ENCODE data around the gene LIX1L. TPM values are rescaled to one million over a fixed set of nuclear protein-coding genes. Genes with fewer than 3 reads are reported as not detected.

LIX1L gene
- total RNA-seq, 1 experiment from 2014 or later, result 45.1 TPM

- DNase-seq (ENCODE audit: low read depth, low spot score), result no peak
- in situ Hi-C loops (cut with HindIII; ENCODE audit: low pct_unique_long_range_greater_than_20kb, low sequenced_read_pairs), result no loop called here
Observed at GRCh38 chr1:145974721-145975120, 16.9 kb upstream of the LIX1L start.

GRCh38 chr1:145972580-145972979 is 14.8 kb upstream of the LIX1L start:
- DNase-seq (ENCODE audit: low read depth, low spot score), result no peak
- in situ Hi-C loops (cut with HindIII; ENCODE audit: low pct_unique_long_range_greater_than_20kb, low sequenced_read_pairs), result no loop called here

DNA sequence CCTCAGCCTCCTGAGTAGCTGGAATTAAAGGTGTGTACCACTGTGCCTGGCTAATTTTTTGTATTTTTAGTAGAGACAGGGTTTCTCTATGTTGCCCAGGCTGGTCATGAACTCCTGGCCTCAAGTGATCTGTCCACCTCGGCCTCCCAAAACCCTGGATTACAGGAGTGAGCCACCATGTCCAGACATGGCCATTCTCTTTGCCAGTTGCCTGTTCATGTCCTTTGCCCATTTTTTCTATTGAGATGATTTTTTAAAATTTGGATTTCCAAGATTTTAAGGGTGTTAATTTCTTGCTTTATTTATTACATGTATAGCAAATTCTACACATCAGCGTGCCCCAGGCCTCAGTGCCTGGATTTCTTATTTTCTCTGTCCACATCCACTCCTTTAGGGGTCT is 9.5 kb upstream of the LIX1L start:
- in situ Hi-C loops (cut with HindIII; ENCODE audit: low pct_unique_long_range_greater_than_20kb, low sequenced_read_pairs), result no loop called here
- no peak for DNase-seq (ENCODE audit: low read depth, low spot score)

DNA sequence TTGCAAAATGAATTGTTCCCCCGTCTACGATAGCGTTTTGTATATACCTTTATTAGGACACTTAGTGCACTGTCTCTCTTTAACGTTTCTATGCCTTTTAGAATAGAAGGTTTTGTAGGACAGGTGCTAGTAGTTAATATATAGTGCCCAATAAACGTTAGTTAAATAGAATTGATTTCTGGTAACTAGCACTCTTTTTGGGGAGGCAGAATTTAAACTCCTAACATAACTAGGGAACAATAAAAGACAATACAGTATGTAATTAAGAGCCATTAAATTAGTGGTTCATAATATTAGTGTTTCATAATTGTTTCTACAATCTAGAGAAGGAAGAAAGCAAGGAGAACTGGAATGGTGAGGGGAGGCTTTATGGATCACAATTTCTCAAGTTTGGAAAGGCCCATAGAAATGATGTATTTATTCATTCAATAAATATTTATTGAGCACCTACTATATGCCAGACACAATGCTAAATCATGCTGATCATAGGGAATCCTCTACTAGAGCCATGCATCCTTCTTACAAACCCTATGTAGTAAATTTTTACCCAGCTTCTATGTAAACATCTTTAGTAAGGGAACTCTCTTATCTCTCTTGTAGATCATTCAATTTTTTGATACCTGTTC is 7.4 kb upstream of the LIX1L start:
- no peak for DNase-seq (ENCODE audit: low read depth, low spot score)
- in situ Hi-C loops (cut with HindIII; ENCODE audit: low pct_unique_long_range_greater_than_20kb, low sequenced_read_pairs), result no loop called here

DNA sequence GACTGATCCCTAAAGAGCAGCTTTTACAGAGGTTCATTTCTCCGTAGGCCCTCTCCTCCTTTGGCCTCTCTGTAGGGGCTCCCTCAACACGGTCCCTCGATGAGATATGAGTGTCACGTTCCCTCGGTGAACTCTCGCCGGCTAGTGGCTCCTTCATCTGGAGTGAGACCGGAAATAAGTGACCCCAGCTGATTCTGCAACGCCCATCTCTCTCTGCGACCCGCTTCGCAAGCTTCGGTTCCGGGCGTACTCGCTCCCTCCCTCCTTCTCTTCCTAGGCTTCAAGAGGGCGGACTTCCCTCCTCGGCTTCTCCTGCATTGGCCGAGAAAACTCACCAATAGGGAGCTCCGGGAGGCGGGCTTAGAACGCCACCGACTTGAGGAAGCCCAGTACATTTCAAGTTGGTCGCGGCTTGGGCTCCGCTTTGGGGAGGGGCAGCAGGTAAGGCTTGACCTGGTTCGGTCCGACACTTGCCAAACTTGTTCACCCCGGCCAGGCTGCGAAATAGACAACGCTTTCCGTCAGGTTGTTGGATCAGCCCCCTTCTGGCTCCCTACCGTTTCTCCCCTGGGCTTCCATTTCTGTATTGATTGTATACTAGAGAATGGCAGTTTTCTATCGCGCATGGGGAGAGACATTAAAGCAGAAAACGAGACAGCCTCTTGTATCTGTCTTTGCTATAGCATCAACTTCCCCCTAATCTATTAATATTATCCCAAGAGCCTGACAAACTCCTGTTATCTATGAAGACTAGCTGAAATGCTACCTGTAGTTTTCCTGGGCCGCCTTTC is 6.7 kb upstream of the LIX1L start, which contains the start of the genes ANKRD34A and POLR3GL:
Gene ANKRD34A (minus strand): TSS at position 248 of the 791 bp plus-strand sequence. CDS start 2,816 bp downstream, outside the sequence.
Gene POLR3GL (plus strand): TSS at position 363 of the 791 bp plus-strand sequence. CDS start 10,176 bp downstream, outside the sequence.
- DNase-seq (ENCODE audit: low read depth, low spot score), result peak; percentile 98
- in situ Hi-C loops (cut with HindIII; ENCODE audit: low pct_unique_long_range_greater_than_20kb, low sequenced_read_pairs), result no loop called here

DNA sequence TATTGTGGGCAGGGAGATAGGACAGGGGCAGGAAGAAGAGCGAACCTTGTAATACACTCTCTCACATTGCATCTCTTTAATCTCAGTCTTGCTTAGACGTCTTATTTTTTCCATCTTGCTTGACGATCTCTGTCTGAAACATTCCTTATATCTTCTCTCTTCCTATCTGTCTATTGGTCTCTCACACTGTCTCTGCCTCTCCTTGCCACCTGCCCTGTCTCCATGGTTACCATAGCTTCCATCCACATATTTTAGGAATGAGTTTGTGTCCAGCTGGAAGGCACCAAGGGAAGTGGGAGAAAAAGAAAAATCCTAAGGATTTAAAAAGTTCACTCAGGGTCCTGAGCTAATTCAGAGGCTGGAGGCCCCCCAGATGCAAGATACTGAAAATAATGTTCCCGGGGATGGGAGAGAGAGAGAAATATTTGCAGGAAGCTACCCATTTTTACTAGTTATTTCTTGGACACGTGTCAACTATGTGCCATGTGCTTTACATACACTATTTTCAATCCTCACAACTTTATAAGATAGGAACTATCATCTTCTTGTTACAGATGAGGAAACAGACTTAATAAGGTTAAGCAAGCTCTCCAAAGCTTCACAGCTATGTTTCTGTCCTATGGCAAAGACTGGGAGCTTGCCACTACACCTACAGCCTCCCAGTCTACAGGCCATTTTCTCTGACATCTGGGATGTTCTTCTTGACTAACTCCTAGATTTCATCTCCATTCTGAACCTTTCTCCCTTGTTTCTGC is 5.6 kb upstream of the LIX1L start:
- no peak for DNase-seq (ENCODE audit: low read depth, low spot score)
- in situ Hi-C loops (cut with HindIII; ENCODE audit: low pct_unique_long_range_greater_than_20kb, low sequenced_read_pairs), result no loop called here

DNA sequence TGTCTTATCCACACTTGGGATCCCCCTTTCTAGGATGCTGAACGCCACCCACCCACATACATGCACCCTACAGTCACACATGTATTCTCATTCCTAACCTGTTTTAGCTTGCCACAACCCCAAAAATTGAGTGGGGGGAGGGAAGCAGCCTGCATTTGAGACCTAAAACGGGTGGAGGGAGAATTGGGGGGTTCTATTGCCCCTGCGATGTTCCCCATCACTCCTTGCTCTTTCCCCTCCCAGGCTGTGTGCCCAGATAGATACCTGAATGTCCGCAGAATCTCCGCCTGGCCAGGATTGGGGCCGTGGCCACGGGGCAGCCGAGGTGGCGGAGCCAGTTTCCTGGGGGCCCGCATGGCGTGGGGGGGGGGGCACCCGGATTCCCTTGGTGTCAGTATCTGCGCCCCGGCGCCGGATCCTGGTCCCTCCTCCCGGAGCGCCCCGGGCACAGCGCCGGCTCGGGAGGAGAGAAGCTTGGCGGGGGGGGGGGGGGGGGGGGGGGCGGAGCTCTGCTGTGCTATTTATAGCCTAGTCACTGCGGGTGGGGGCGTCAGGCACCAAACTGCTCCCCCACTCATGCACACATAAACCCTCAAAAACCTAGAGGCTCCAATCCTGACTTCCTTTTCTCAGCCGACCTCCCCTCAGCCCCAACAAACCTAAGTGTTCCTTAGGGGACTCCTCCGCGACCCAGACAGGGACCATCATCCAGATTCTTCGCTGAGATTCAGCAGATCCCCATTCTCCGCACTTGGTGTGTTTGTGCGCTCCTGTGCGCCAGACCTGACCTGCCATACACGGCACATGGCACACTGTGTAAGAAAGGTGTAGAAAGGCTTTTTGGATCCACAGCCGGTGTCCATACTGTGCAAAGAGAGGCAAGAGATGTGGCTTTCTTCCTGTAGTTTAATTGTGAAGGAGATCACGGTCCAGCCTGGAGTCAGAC is 4.6 kb upstream of the LIX1L start:
- no peak for DNase-seq (ENCODE audit: low read depth, low spot score)
- in situ Hi-C loops (cut with HindIII; ENCODE audit: low pct_unique_long_range_greater_than_20kb, low sequenced_read_pairs), result no loop called here

DNA sequence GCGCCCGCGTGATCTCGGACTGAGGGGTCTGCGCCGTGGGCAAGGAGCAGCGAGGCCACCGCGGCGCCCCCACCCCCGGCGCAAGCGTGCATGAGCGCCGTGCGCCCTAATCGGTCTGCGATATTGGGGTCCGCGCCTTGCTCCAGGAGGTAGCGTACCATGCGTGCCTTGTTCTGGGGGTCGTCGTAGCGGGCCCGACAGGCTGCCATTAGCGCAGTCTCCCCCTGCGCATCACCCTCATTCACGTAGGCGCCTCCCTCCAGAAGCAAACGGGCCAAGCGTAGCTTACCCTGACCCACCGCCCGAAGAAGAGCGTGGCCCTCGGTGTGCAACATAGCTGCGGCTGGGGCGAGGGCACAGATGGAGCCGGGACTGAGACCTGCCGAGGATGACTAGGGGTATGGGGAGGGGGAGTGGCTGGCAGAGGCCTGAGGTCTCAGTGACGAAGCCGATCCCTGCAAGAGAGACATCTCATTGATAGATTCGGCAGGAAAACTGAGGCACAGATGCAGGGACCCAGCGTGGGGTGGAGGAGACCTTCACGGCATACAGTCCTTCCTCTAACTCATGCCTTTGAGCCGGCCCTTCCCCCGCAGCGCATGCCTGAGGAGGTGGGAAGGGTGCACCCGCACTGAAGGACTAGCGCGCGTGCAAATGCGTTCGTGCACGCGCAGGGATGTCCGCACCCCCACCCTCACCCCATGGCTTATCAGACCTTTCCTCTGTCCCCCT is 3.8 kb upstream of the LIX1L start:
- DNase-seq (ENCODE audit: low read depth, low spot score), result no peak
- in situ Hi-C loops (cut with HindIII; ENCODE audit: low pct_unique_long_range_greater_than_20kb, low sequenced_read_pairs), result no loop called here

DNA sequence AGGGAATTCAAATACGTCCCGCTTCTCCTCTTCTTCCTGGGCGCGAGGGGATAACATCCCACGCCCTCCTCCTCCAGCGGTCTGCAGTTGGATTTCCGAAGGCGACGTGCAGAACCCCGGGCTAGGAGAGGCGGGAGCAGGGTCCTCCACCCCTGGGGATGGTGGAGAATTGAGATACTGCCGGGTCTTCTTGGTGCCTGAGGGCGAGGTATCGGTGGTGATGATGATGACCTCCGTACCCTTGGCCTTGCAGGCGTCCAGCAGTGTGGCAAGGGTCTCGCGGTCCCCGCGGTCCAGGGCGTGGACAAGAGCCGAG is 3.2 kb upstream of the LIX1L start:
- in situ Hi-C loops (cut with HindIII; ENCODE audit: low pct_unique_long_range_greater_than_20kb, low sequenced_read_pairs), result no loop called here
- DNase-seq (ENCODE audit: low read depth, low spot score), result no peak

- DNase-seq (ENCODE audit: low read depth, low spot score), result peak; percentile 92
- in situ Hi-C loops (cut with HindIII; ENCODE audit: low pct_unique_long_range_greater_than_20kb, low sequenced_read_pairs), result no loop called here
Observed at GRCh38 chr1:145960468-145961108, 2.8 kb upstream of the LIX1L start.

- no peak for DNase-seq (ENCODE audit: low read depth, low spot score)
- in situ Hi-C loops (cut with HindIII; ENCODE audit: low pct_unique_long_range_greater_than_20kb, low sequenced_read_pairs), result no loop called here
Observed at GRCh38 chr1:145959957-145960467, 2.2 kb upstream of the LIX1L start.

GRCh38 chr1:145959333-145959732 is 1.5 kb upstream of the LIX1L start:
- in situ Hi-C loops (cut with HindIII; ENCODE audit: low pct_unique_long_range_greater_than_20kb, low sequenced_read_pairs), result no loop called here
- DNase-seq (ENCODE audit: low read depth, low spot score), result no peak

GRCh38 chr1:145958734-145959133 is 917 bp upstream of the LIX1L start:
- no peak for DNase-seq (ENCODE audit: low read depth, low spot score)
- in situ Hi-C loops (cut with HindIII; ENCODE audit: low pct_unique_long_range_greater_than_20kb, low sequenced_read_pairs), result no loop called here

GRCh38 chr1:145956781-145957442 is 905 bp downstream of the LIX1L start:
- DNase-seq (ENCODE audit: low read depth, low spot score), result no peak
- in situ Hi-C loops (cut with HindIII; ENCODE audit: low pct_unique_long_range_greater_than_20kb, low sequenced_read_pairs), result no loop called here

GRCh38 chr1:145956361-145956760 is 1.5 kb downstream of the LIX1L start:
- DNase-seq (ENCODE audit: low read depth, low spot score), result no peak
- in situ Hi-C loops (cut with HindIII; ENCODE audit: low pct_unique_long_range_greater_than_20kb, low sequenced_read_pairs), result no loop called here

- DNase-seq (ENCODE audit: low read depth, low spot score), result no peak
- in situ Hi-C loops (cut with HindIII; ENCODE audit: low pct_unique_long_range_greater_than_20kb, low sequenced_read_pairs), result no loop called here
Observed at GRCh38 chr1:145955436-145955835, 2.4 kb downstream of the LIX1L start.
